ENCODE results near the gene AHDC1.
"Not testable (repeated sequence)": the region's sequence is repeated elsewhere in the genome, so short reads cannot be mapped to it uniquely, and the experiment has no call there.

The AHDC1 gene

GRCh38 chr1:27543284-27543683 lies 60.7 kb downstream of the AHDC1 start:
- Histone ChIP-seq H3K79me2 (ENCODE audit: insufficient read depth, low read depth) (no peaks in the 10 kb centered on the region), H3K27me3 (ENCODE audit: insufficient read depth, low read depth) (no peaks in the 10 kb centered on the region), H3K4me1 (ENCODE audit: low read depth, poor library complexity, severe bottlenecking) (no peaks in the 10 kb centered on the region), H4K20me1 (ENCODE audit: insufficient read depth) (no peaks in the 10 kb centered on the region), H2AFZ (ENCODE audit: low read depth) (no peak overlapping the region), H3K9ac (no peak overlapping the region), H3K4me3 (IDR thresholded peaks at IDR 0.05; ENCODE audit: insufficient read depth, low read depth, low read length) (no peak overlapping the region), H3K36me3 (ENCODE audit: insufficient read depth) (no peaks in the 10 kb centered on the region), H3K27ac (no peak overlapping the region), H3K4me2 (no peak overlapping the region)
- TF ChIP-seq, protein P1, sequence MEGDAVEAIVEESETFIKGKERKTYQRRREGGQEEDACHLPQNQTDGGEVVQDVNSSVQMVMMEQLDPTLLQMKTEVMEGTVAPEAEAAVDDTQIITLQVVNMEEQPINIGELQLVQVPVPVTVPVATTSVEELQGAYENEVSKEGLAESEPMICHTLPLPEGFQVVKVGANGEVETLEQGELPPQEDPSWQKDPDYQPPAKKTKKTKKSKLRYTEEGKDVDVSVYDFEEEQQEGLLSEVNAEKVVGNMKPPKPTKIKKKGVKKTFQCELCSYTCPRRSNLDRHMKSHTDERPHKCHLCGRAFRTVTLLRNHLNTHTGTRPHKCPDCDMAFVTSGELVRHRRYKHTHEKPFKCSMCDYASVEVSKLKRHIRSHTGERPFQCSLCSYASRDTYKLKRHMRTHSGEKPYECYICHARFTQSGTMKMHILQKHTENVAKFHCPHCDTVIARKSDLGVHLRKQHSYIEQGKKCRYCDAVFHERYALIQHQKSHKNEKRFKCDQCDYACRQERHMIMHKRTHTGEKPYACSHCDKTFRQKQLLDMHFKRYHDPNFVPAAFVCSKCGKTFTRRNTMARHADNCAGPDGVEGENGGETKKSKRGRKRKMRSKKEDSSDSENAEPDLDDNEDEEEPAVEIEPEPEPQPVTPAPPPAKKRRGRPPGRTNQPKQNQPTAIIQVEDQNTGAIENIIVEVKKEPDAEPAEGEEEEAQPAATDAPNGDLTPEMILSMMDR (conservative IDR thresholded peaks at IDR 0.05; ENCODE audit: low read depth, low read length) = no peak

DNA sequence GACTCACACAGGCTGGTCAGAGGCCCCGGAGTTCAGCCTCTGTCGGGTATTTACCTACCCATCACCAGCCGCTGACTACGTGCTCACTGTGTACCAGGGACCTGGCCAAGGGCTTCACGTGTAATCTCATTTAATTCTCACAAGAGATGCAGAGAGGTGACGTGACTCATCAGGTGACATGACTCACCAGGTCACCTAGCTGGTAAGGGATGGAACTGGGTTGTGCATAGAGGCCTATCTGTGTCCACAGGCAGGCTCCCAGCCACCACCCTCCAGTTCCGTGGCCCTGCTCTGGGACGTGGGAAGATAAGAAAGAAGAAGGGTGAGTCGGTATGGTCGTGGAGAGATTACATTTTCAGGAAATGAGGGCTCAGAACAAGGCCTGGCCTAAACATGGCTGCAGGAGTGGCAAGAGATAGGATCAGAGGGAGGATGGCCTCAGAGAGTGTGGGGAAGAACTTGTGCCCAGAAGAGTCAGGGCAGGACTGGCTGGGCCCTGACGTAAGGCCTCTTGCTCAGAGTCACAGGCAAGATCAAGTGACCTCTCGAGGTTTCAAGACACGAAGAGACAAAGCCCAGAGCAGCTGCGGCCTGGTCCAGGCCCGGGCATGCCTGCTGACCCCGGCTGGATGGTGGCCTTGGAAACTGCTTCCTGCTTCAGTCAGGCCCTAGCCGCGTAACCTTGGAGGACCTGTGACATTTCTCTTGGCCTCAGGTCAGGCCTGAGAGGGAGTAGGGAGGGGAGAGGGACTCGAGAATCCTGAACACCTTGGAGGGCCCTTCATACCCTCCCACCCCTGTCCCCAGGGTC lies 61.3 kb downstream of the AHDC1 start:
- TF ChIP-seq, protein P1 (conservative IDR thresholded peaks at IDR 0.05; ENCODE audit: low read depth, low read length) = no peak
- no peaks in the 10 kb centered on the region for H3K79me2 ChIP-seq (ENCODE audit: insufficient read depth, low read depth)
- H2AFZ ChIP-seq (ENCODE audit: low read depth) = no peak overlapping the region
- H3K36me3 ChIP-seq (ENCODE audit: insufficient read depth) = no peaks in the 10 kb centered on the region
- no peaks in the 10 kb centered on the region for H3K4me1 ChIP-seq (ENCODE audit: low read depth, poor library complexity, severe bottlenecking)
- no peaks in the 10 kb centered on the region for H4K20me1 ChIP-seq (ENCODE audit: insufficient read depth)
- H3K4me2 ChIP-seq = no peak overlapping the region
- no peak overlapping the region for H3K27ac ChIP-seq
- H3K9ac ChIP-seq = no peak overlapping the region
- no peak overlapping the region for H3K4me3 ChIP-seq (IDR thresholded peaks at IDR 0.05; ENCODE audit: insufficient read depth, low read depth, low read length)
- H3K27me3 ChIP-seq (ENCODE audit: insufficient read depth, low read depth) = no peaks in the 10 kb centered on the region

GRCh38 chr1:27539901-27540861 lies 63.8 kb downstream of the AHDC1 start:
- no peaks in the 10 kb centered on the region for H4K20me1 ChIP-seq (ENCODE audit: insufficient read depth)
- no peaks in the 10 kb centered on the region for H3K36me3 ChIP-seq (ENCODE audit: insufficient read depth)
- H3K4me2 ChIP-seq = no peak overlapping the region
- no peak overlapping the region for H3K9ac ChIP-seq
- H3K27me3 ChIP-seq (ENCODE audit: insufficient read depth, low read depth) = no peaks in the 10 kb centered on the region
- H3K4me1 ChIP-seq (ENCODE audit: low read depth, poor library complexity, severe bottlenecking) = no peaks in the 10 kb centered on the region
- H2AFZ ChIP-seq (ENCODE audit: low read depth) = no peak overlapping the region
- no peak overlapping the region for H3K4me3 ChIP-seq (IDR thresholded peaks at IDR 0.05; ENCODE audit: insufficient read depth, low read depth, low read length)
- TF ChIP-seq, protein P1 (conservative IDR thresholded peaks at IDR 0.05; ENCODE audit: low read depth, low read length) = no peak
- no peaks in the 10 kb centered on the region for H3K79me2 ChIP-seq (ENCODE audit: insufficient read depth, low read depth)
- H3K27ac ChIP-seq = no peak overlapping the region

GRCh38 chr1:27538793-27539192 lies 65.2 kb downstream of the AHDC1 start:
- Histone ChIP-seq H2AFZ (ENCODE audit: low read depth) (no peak overlapping the region), H3K27ac (no peak overlapping the region), H3K79me2 (ENCODE audit: insufficient read depth, low read depth) (no peaks in the 10 kb centered on the region), H3K4me2 (no peak overlapping the region), H3K36me3 (ENCODE audit: insufficient read depth) (no peaks in the 10 kb centered on the region), H3K4me1 (ENCODE audit: low read depth, poor library complexity, severe bottlenecking) (no peaks in the 10 kb centered on the region), H3K9ac (no peak overlapping the region), H4K20me1 (ENCODE audit: insufficient read depth) (no peaks in the 10 kb centered on the region), H3K4me3 (IDR thresholded peaks at IDR 0.05; ENCODE audit: insufficient read depth, low read depth, low read length) (no peak overlapping the region), H3K27me3 (ENCODE audit: insufficient read depth, low read depth) (no peaks in the 10 kb centered on the region)
- TF ChIP-seq, protein P1 (conservative IDR thresholded peaks at IDR 0.05; ENCODE audit: low read depth, low read length) = no peak

GRCh38 chr1:27538305-27538676 lies 65.7 kb downstream of the AHDC1 start:
- H3K4me2 ChIP-seq; H4K20me1 ChIP-seq (ENCODE audit: insufficient read depth); H3K4me3 ChIP-seq (IDR thresholded peaks at IDR 0.05; ENCODE audit: insufficient read depth, low read depth, low read length); H3K4me1 ChIP-seq (ENCODE audit: low read depth, poor library complexity, severe bottlenecking); H2AFZ ChIP-seq (ENCODE audit: low read depth); H3K36me3 ChIP-seq (ENCODE audit: insufficient read depth); H3K9ac ChIP-seq; H3K27me3 ChIP-seq (ENCODE audit: insufficient read depth, low read depth); H3K27ac ChIP-seq; H3K79me2 ChIP-seq (ENCODE audit: insufficient read depth, low read depth): not testable (repeated sequence)

Data from KMS-11 (cell line).